Ramos (cell line): Measurements from ENCODE around the gene MGAT3.
"Not testable (repeated sequence)": the region's sequence is repeated elsewhere in the genome, so short reads cannot be mapped to it uniquely, and the experiment has no call there.

Experiments
- in situ Hi-C: fragments of 300-500 bp; cut with MboI; formaldehyde crosslinking; loops from one replicate; pipeline ENCODE4 v1.14.3; 2022; ENCODE audit warnings: low sequenced_read_pairs; ENCODE audit not compliant: unreplicated experiment

Gene MGAT3, protein sequence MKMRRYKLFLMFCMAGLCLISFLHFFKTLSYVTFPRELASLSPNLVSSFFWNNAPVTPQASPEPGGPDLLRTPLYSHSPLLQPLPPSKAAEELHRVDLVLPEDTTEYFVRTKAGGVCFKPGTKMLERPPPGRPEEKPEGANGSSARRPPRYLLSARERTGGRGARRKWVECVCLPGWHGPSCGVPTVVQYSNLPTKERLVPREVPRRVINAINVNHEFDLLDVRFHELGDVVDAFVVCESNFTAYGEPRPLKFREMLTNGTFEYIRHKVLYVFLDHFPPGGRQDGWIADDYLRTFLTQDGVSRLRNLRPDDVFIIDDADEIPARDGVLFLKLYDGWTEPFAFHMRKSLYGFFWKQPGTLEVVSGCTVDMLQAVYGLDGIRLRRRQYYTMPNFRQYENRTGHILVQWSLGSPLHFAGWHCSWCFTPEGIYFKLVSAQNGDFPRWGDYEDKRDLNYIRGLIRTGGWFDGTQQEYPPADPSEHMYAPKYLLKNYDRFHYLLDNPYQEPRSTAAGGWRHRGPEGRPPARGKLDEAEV

DNA sequence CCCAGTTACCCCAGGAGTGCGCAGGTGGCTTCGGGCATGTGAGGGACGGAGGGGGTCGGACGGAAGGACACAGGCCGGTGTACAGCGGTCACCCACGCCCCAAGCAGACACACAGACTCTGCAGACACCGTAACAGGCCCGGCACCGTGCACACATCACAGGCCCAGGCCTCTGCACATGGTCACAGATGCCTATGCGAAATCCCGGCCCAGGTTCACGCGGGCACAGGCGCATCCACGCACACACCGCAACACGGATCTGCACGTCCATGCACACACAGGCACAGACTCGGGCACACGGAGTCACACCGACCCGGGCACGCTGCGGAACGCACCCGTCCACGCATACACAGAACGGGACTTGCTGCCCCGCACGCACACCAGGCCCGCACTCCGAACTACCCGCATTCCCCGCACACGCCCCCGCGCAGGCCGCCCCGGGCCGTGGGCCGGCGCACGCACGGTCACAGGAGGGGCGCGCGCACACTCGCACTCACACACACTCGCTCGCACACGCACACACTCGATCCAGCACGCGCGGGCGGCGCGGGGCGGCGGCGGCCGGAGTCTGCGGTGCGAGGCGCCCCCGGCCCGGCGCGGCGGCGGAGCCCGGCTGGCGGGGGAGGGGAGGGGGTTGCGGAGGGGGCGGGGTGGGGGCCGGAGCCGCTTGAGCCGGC lies at the start of gene MGAT3:
Gene MGAT3 (plus strand): TSS at position 491 of the 676 bp plus-strand sequence. CDS start 30,336 bp downstream, outside the sequence.
- in situ Hi-C loops = no loop called here

DNA sequence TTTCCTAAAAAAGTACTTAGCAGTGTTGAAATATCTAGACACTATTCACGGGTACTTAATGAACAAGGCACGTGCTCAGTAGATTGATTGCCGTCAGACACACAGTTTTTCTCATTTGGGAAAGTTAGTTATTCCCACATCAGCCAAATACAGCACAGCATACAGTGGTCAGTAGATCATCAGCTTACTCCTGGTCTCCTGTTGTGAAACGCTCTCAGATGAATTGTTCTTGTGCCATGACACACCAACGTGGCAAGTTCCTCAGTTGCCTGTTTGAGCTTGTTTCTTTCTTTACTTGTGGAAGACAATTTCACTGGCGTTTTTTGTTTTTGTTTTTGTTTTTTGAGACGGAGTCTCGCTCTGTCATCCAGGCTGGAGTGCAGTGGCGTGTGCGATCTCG lies 48.6 kb upstream of the MGAT3 start:
- in situ Hi-C loops = no loop called here

DNA sequence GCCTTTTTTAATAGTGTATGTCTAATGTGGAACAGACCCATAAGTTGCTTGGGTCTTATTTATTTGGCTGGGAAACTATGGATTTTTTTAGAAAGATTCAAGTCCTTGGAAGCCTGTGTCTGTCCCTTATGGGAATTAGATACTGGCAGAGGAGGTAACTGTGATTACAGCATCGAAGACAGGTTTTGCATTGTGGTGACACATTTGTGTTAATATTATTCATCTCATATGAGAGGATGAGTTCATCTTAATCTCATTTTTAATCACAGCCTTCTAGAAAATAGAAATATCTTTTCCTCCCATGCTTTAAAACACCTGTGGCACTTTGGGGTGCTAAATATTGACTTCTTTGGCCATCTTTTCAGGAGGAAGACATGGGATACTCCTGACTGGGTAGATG lies 48.0 kb upstream of the MGAT3 start:
- in situ Hi-C loops = no loop called here

DNA sequence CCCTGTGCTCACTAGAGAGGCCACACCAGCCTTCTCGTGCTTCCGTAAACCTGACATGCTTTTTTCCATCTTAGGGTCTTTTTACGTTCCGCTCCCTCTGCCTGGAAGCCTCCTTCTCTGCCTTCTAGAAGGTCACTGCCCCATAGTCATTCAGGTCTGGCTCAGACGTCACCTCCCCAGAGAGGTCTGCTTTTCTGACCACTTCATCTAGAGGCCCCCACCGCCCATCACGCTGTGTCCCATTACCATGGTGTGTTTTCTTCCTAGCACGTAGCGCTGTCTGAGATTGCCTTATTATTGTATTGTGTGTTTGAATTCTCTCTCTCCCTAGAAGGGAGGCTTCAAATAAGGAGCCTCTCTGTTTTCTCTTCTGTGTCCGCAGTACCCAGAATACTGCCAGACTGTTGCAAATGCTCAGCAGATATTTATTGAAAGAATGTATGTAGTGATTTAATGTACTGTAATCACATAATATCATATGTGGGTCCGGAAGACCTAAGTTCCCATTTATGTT lies 47.2 kb upstream of the MGAT3 start:
- in situ Hi-C loops = no loop called here

DNA sequence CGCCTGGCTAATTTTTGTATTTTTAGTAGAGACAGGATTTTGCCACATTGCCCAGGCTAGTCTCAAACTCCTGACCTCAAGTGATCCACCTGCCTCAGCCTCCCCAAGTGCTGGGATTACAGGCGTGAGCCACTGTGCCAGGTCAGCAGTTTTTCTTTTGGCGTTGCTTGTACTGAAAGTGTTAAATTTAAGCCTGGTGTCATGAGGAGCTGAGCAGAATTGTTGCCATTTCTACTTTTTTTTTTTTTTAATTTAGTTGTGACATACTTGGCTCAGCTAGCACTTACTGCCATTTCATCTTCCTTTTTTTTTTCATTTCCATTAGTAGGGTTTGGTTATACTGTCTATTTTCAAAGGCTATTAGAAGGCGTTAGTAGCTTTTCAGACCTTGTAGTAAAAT lies 46.5 kb upstream of the MGAT3 start:
- in situ Hi-C loops = no loop called here

DNA sequence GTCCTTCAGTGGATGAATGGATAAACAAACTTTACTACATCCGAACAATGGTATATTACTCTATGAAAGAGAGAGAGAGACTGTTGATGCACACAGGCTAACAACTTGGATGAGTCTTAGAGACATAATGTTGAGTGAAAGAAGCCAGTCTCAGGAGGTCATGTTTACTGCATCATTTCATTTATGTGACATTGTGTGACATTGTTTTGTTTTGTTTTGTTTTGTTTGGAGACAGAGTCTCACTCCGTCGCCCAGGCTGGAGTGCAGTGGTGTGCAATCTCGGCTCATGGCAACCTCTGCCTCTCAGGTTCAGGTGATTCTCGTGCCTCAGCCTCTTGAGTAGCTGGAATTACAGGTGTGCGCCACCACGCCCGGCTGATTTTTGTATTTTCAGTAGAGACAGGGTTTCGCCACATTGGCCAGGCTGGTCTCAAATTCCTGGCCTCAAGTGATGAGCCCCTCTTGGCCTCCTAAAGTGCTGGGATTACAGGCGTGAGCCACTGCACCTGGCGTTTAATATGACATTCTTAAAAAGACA lies 44.9 kb upstream of the MGAT3 start:
- in situ Hi-C loops = not testable (repeated sequence)

DNA sequence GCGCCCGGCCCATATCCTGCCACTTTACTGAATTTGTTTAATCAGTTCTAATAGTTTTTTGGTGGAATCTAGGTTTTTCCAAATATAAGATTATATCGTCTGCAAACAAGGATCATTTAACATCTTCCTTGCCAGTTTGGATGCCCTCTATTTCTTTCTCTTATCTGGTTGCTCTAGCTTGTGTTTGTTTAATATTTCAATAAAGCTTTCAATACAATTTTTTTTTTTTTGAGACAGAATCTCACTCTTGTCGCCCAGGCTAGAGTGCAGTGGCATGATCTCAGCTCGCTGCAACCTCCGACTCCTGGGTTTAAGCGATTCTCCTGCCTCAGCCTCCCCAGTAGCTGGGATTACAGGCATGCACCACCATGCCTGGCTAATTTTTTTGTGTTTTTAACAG lies 43.6 kb upstream of the MGAT3 start:
- in situ Hi-C loops = not testable (repeated sequence)

DNA sequence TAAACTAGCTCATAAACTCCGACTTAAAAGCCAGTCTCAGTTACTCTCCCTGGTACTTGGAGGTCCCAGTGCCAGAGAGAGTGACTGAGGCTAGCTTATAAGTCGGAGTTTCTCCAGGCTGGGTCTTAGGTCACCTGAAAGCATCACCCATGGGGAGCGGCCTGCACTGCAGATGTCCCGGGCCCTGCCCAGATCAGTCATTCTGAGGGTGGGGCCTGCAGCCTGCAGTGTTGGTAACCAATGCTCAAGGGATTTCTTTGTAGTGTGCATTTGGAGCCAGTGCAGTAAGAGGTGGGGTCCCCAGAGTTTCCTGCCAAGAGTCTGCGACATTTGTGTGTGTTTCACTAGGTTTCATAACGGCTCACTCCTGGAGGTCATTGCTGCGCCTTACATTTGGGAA lies 42.4 kb upstream of the MGAT3 start:
- in situ Hi-C loops = no loop called here

DNA sequence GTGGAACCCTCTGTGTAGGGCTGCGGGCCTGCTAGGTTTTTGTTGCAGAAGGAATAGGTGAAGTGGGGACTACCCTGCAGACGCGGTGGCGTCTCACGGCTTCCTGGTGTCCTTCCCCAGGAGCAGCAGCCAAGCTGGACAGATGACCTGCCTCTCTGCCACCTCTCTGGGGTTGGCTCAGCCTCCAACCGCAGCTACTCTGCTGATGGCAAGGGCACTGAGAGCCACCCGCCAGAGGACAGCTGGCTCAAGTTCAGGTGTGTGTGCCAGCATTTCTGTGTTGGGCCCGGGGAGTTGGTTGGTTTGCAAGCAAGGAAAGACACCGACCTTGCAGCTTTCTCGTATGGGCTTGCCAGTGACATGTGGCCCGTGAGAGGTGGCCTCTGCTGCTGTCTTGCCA lies 41.9 kb upstream of the MGAT3 start:
- in situ Hi-C loops = no loop called here

DNA sequence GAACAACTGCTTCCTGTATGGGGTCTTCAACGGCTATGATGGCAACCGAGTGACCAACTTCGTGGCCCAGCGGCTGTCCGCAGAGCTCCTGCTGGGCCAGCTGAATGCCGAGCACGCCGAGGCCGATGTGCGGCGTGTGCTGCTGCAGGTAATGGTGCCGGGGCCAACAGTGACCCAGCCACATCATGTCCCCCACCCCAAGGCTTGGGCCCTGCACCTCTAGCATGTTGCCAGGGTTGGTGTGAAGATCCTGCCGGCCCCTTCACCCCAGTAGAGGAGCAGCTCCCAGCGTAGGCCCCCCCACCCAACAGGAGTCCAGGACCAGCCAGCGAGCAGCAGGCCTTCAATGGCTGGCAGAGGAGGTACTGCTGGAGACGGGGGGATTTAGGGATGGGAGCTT lies 41.3 kb upstream of the MGAT3 start:
- in situ Hi-C loops = no loop called here

DNA sequence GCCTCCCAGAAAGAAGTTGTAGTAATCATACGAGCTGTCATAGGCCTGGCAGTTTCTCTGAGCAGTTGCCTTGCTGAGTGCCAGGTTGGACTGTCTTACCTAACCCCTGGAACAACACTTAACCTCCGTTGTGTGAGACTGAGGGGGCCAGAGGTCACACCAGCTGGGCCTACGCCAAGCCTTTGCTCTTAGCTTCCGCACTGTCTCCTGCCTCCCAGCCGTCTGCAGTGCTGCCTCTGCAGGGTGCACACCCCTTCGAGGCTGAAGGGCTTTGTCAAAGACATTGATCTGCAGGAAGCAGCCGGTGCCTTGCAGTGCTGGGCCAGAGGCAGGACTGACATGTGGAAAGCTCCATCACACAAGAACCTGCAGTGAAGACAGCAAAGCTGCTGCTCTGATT lies 40.5 kb upstream of the MGAT3 start:
- in situ Hi-C loops = no loop called here

DNA sequence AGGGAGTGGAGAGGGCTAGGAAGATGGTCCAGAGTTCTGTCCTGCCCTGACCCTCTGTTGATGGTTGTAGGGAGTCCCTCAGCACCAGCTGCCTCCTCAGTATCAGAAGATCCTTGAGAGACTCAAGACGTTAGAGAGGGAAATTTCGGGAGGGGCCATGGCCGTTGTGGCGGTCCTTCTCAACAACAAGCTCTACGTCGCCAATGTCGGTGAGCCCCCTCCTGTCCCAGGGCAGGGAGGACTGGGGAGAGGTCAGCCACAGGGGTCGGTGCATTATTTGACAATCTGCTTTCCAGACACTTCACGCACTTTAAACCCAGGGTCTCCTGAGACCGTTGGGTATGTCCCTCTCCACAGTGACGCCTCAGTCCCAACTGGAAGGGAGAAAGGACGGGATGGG lies 39.2 kb upstream of the MGAT3 start:
- in situ Hi-C loops = no loop called here

DNA sequence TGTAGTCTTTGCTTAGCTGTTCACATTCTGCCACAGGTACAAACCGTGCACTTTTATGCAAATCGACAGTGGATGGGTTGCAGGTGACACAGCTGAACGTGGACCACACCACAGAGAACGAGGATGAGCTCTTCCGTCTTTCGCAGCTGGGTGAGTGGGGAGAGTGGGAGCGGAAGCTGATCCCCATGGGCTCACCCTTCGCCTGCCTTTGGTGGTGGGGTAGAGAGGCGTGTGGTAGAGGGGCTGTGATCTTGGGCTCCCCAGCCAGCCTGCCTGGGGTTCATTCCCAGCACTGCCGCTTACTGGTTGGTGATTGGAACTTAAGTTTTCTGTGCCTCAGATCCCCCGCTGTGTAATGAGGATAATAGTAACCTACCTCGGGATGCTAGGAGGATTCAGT lies 38.1 kb upstream of the MGAT3 start:
- in situ Hi-C loops = no loop called here

DNA sequence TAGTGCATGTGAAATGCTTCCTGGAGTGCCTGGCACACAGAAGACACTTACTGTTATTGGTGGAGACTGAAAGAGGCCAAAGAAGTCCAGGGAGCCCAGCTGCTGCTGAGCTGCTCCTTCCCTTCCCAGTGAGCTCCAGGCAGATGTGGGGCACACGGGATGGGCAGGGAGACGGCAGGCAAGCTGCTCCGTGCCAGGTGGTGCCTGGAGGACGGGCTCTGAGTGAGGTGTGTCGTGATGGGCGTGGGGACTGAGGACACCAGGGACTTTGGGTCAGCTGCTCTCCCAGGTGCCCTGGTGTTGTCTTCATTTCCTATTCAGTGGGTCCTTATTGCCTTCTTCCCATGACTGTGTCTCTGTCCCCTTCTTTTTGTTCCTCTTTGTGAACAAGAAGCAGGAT lies 37.7 kb upstream of the MGAT3 start:
- in situ Hi-C loops = no loop called here

DNA sequence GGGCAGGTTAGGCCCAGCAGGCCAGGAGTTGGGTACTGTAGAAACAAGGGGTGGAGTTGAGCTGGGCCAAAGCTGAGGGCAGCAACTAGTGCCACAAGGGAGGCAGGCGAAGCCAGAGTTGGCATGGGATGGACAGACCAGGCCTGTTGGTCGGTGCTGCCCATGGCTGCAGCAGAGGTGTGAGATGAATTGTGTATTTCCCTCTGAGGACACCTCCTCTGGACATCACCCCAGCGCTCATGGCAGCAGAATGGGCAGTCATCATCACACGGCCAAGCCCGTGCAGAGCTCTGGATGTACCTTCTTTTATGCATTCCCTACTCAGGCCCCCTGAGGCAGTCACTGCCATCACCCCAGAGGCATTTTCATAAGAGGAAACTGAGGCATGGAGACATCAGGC lies 36.9 kb upstream of the MGAT3 start:
- in situ Hi-C loops = no loop called here

DNA sequence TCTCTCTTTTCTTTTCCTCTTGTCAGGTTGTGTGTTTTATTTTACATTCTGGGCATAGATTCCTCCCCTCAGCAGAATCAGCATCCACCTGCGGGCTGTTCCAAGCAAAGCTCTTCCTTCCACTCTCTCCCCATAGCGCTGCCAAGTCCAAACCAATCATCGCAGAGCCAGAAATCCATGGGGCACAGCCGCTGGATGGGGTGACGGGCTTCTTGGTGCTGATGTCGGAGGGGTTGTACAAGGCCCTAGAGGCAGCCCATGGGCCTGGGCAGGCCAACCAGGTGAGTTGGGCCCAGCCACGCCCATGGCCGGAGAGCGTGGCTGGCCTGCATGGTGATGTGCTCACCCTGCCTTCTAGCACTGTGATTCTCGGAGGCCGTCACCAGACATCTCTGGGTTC lies 35.1 kb upstream of the MGAT3 start:
- in situ Hi-C loops = no loop called here

DNA sequence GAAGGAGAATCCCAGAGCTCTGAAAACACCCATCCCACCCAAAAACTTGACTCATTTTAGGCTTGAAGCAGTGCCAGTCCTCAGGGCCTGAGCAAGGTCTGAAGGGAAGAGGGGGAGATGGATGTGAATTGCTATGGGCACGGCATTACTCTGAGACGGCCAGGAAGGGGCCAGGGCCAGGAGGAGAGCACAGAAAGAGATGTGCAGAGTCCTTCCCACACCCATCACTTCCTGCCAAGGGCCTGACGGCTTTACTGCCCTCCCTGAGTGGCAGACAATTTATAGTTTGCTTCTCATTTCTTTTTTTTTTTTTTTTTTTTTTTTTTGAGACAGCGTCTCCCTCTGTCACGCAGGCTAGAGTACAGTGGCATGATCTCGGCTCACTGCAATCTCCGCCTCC lies 34.7 kb upstream of the MGAT3 start:
- in situ Hi-C loops = no loop called here

DNA sequence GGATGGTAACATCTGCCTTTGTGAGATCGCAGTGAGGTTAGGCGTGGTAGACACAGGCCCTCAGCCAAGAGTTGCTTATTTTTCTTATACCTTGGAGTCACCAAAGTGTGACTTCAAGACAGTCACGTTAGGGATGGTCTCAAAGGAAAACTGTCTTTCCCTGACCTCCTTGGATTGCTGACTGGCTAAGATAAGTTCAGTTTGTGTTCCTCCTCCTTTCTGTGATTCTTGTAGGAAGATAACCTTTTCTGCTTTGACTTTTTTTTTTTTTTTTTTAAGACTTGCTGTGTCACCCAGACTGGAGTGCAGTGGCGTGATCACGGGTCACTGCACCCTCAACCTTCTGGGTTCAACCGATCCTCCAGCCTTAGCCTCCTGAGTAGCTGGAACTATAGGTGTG lies 34.1 kb upstream of the MGAT3 start:
- in situ Hi-C loops = no loop called here

DNA sequence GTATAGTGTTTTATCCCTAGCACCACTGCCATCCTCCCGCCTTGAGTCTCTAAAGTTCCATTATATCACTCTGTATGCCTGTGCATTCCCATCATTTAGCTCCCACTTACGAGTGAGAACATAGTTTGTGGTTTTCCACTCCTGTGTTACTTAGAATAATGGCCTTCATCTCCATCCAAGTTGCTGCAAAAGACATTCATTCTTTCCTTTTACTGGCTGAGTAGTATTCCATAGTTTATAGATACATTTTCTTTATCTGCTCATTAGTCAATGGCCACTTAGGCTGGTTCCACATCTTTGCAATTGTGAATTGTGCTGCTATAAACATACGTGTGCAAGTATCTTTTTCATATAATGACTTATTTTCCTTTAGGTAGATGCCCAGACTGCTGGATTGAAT lies 32.8 kb upstream of the MGAT3 start:
- in situ Hi-C loops = no loop called here

DNA sequence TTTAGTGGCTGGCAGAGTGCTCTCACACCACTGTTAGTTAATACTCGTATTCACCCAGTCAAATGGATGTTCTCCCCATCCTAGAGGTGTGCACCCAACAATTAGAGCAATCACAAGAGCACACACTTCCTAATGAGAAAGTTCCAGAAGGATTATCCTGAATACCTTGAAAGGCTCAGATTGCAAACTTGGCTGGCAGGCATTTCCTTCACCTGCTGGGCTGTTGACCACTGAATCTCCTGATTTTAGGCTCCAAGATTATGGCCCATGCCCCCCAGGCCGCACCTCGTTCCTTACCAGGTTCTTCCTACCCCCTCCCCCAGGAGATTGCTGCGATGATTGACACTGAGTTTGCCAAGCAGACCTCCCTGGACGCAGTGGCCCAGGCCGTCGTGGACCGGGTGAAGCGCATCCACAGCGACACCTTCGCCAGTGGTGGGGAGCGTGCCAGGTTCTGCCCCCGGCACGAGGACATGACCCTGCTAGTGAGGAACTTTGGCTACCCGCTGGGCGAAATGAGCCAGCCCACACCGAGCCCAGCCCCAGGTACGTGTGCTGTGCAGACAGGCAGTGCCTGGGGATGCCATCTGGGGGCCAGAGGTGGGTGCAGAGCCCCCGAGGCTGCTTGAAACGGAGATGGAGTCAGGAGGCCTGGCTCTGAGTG lies 30.3 kb upstream of the MGAT3 start:
- in situ Hi-C loops = no loop called here
